Neural cell (in vitro differentiated cells): Measurements from ENCODE around the gene SYT11.

Experiments used
- EP300 ChIP-seq: fragments of 450-650 bp; conservative IDR thresholded peaks from 2 replicates; pipeline ENCODE4 v1.6.1; 2014; ENCODE audit warnings: antibody characterized with exemption, mild to moderate bottlenecking, moderate library complexity; ENCODE audit not compliant: poor library complexity, severe bottlenecking
- TF ChIP-seq, protein P1 (sequence below): fragments of 450-650 bp; IDR thresholded peaks from 2 replicates; pipeline ENCODE4 v1.5.1; 2014; ENCODE audit warnings: antibody characterized with exemption, mild to moderate bottlenecking, moderate library complexity; ENCODE audit not compliant: poor library complexity, severe bottlenecking

DNA sequence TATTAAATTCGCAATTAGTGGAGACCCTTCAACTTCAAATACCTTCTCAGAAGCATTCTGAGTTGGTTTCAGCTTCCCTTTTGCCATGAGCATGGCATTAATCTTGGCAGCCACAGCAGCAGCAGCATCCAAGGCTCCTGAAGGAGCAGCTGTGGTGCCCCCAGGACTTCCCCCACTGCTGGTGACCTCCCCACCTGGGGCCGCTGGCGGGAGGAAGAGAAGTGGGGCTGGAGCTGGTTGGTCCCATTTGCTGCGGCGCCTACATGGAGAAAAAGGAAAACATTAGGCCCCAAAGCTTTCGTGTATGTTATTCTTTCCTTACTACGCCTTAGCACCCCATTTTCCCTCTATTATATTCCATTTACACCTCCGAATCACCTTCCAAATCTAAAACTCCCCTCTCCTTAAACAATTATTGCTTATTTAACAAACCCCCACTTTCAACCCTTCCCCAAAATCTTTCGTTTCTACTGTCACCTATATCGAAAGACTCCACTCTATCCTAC, 74.3 kb downstream of the SYT11 start:
- TF ChIP-seq, protein P1, sequence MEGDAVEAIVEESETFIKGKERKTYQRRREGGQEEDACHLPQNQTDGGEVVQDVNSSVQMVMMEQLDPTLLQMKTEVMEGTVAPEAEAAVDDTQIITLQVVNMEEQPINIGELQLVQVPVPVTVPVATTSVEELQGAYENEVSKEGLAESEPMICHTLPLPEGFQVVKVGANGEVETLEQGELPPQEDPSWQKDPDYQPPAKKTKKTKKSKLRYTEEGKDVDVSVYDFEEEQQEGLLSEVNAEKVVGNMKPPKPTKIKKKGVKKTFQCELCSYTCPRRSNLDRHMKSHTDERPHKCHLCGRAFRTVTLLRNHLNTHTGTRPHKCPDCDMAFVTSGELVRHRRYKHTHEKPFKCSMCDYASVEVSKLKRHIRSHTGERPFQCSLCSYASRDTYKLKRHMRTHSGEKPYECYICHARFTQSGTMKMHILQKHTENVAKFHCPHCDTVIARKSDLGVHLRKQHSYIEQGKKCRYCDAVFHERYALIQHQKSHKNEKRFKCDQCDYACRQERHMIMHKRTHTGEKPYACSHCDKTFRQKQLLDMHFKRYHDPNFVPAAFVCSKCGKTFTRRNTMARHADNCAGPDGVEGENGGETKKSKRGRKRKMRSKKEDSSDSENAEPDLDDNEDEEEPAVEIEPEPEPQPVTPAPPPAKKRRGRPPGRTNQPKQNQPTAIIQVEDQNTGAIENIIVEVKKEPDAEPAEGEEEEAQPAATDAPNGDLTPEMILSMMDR = no peak
- no peak for TF ChIP-seq EP300
